HG03575 (cell line): Measurements from ENCODE around the gene CXCL17.

Experiments
- ATAC-seq: cut with Tn5 transposase; IDR thresholded peaks from one replicate; pipeline ENCODE4 v1.9.1; 2021; ENCODE audit not compliant: unreplicated experiment, insufficient number of reproducible peaks, low FRiP score; ENCODE audit errors: extremely low read depth

Gene CXCL17

GRCh38 chr19:42407085-42407815 lies 35.5 kb downstream of the CXCL17 start:
- ATAC-seq: no peak

GRCh38 chr19:42406111-42406510 lies 36.6 kb downstream of the CXCL17 start:
- ATAC-seq: no peak

GRCh38 chr19:42403586-42403985 lies 39.2 kb downstream of the CXCL17 start:
- ATAC-seq: no peak

- ATAC-seq: no peak
Observed at GRCh38 chr19:42402376-42403116, 40.2 kb downstream of the CXCL17 start.

GRCh38 chr19:42401365-42402303 lies 41.1 kb downstream of the CXCL17 start:
- no peak for ATAC-seq

- ATAC-seq: no peak
Observed at GRCh38 chr19:42400404-42400803, 42.3 kb downstream of the CXCL17 start.

- ATAC-seq: no peak
Observed at GRCh38 chr19:42397263-42398166, 45.2 kb downstream of the CXCL17 start.

- peak; percentile 59 for ATAC-seq
Observed at GRCh38 chr19:42396381-42397262, 46.1 kb downstream of the CXCL17 start.

- no peak for ATAC-seq
Observed at GRCh38 chr19:42394751-42395150, 48.0 kb downstream of the CXCL17 start.

- ATAC-seq: no peak
Observed at GRCh38 chr19:42392165-42392564, 50.6 kb downstream of the CXCL17 start.

- ATAC-seq: no peak
Observed at GRCh38 chr19:42389899-42390298, 52.8 kb downstream of the CXCL17 start, which contains the start of gene CNFN. TSS of gene CNFN (minus strand) at chr19:42390297. CDS start at chr19:42389037, 1,260 bp downstream.

- no peak for ATAC-seq
Observed at GRCh38 chr19:42388851-42389489, 53.8 kb downstream of the CXCL17 start.

- no peak for ATAC-seq
Observed at GRCh38 chr19:42386974-42387707, 55.6 kb downstream of the CXCL17 start.

- ATAC-seq: no peak
Observed at GRCh38 chr19:42380155-42380554, 62.6 kb downstream of the CXCL17 start.
